ENCODE data around the gene LMBR1.
"Not testable (repeated sequence)": the region's sequence is repeated elsewhere in the genome, so short reads cannot be mapped to it uniquely, and the experiment has no call there.

LMBR1 gene

GRCh38 chr7:156892821-156893706 lies at the start of gene LMBR1:
TSS of gene LMBR1 (minus strand) at chr7:156893183. CDS start at chr7:156892993, 190 bp downstream.
- peak; percentile 86 for DNase-seq

GRCh38 chr7:156942708-156943090 lies 49.7 kb upstream of the LMBR1 start:
- DNase-seq, result no peak

- no peak for DNase-seq
Observed at GRCh38 chr7:156941393-156942182, 48.6 kb upstream of the LMBR1 start.

GRCh38 chr7:156940421-156941122 lies 47.6 kb upstream of the LMBR1 start:
- no peak for DNase-seq

- DNase-seq, result not testable (repeated sequence)
Observed at GRCh38 chr7:156936766-156937165, 43.8 kb upstream of the LMBR1 start.

GRCh38 chr7:156935250-156935649 lies 42.3 kb upstream of the LMBR1 start:
- DNase-seq, result peak; percentile 50

GRCh38 chr7:156932006-156932405 lies 39.0 kb upstream of the LMBR1 start:
- peak; percentile 32 for DNase-seq

GRCh38 chr7:156929789-156930539 lies 37.0 kb upstream of the LMBR1 start:
- DNase-seq, result no peak

- no peak for DNase-seq
Observed at GRCh38 chr7:156928406-156928747, 35.4 kb upstream of the LMBR1 start.

GRCh38 chr7:156927571-156928405 lies 34.8 kb upstream of the LMBR1 start:
- DNase-seq, result no peak

GRCh38 chr7:156925821-156926220 lies 32.8 kb upstream of the LMBR1 start:
- DNase-seq, result not testable (repeated sequence)

- not testable (repeated sequence) for DNase-seq
Observed at GRCh38 chr7:156922304-156922703, 29.3 kb upstream of the LMBR1 start.

- DNase-seq, result not testable (repeated sequence)
Observed at GRCh38 chr7:156920487-156921373, 27.7 kb upstream of the LMBR1 start.

GRCh38 chr7:156920076-156920475 lies 27.1 kb upstream of the LMBR1 start:
- DNase-seq, result no peak

GRCh38 chr7:156919132-156919713 lies 26.2 kb upstream of the LMBR1 start:
- DNase-seq, result no peak

GRCh38 chr7:156918635-156919034 lies 25.7 kb upstream of the LMBR1 start:
- DNase-seq, result no peak

- not testable (repeated sequence) for DNase-seq
Observed at GRCh38 chr7:156909574-156910252, 16.7 kb upstream of the LMBR1 start.

GRCh38 chr7:156907656-156908055 lies 14.7 kb upstream of the LMBR1 start:
- DNase-seq, result peak; percentile 50

- no peak for DNase-seq
Observed at GRCh38 chr7:156906200-156906649, 13.2 kb upstream of the LMBR1 start.
